ENCODE data around the gene PMEL.
A peak's percentile ranks its signal among the peaks of the same experiment; 100 is the strongest.
"Not testable (repeated sequence)": the region's sequence is repeated elsewhere in the genome, so short reads cannot be mapped to it uniquely, and the experiment has no call there.

The PMEL gene

GRCh38 chr12:55965941-55966407 is at the start of gene PMEL:
PMEL (minus strand) TSS chr12:55966042; CDS start chr12:55966011, 31 bp downstream.
- peak; percentile 19 for DNase-seq

GRCh38 chr12:56014205-56014604 is 48.4 kb upstream of the PMEL start:
- no peak for DNase-seq

GRCh38 chr12:56013482-56013881 is 47.6 kb upstream of the PMEL start:
- DNase-seq: no peak

- DNase-seq: no peak
Measured at GRCh38 chr12:56011509-56012090, 45.8 kb upstream of the PMEL start.

GRCh38 chr12:56010111-56010570 is 44.3 kb upstream of the PMEL start:
- DNase-seq: no peak

- no peak for DNase-seq
Measured at GRCh38 chr12:56007564-56008559, 42.0 kb upstream of the PMEL start.

- no peak for DNase-seq
Measured at GRCh38 chr12:56004211-56004610, 38.4 kb upstream of the PMEL start.

GRCh38 chr12:56003376-56003775 is 37.5 kb upstream of the PMEL start:
- peak; percentile 76 for DNase-seq

GRCh38 chr12:56001487-56002100 is 35.8 kb upstream of the PMEL start:
- no peak for DNase-seq

- DNase-seq: not testable (repeated sequence)
Measured at GRCh38 chr12:55999999-56000540, 34.2 kb upstream of the PMEL start.

- DNase-seq: not testable (repeated sequence)
Measured at GRCh38 chr12:55999522-55999921, 33.7 kb upstream of the PMEL start.

- DNase-seq: no peak
Measured at GRCh38 chr12:55997535-55997859, 31.7 kb upstream of the PMEL start.

- DNase-seq: peak; percentile 98
Measured at GRCh38 chr12:55996715-55997534, 31.1 kb upstream of the PMEL start, which contains the start of gene SUOX. SUOX (plus strand) TSS chr12:55997276; CDS start chr12:56002222, 4,946 bp downstream.

GRCh38 chr12:55996201-55996714 is 30.4 kb upstream of the PMEL start:
- peak; percentile 60 for DNase-seq

- DNase-seq: no peak
Measured at GRCh38 chr12:55995366-55995765, 29.5 kb upstream of the PMEL start.

- no peak for DNase-seq
Measured at GRCh38 chr12:55993230-55993853, 27.5 kb upstream of the PMEL start.

- no peak for DNase-seq
Measured at GRCh38 chr12:55991110-55991509, 25.3 kb upstream of the PMEL start.

GRCh38 chr12:55985976-55986375 is 20.1 kb upstream of the PMEL start:
- DNase-seq: not testable (repeated sequence)

GRCh38 chr12:55985341-55985740 is 19.5 kb upstream of the PMEL start:
- DNase-seq: peak; percentile 36

- DNase-seq: peak; percentile 54
Measured at GRCh38 chr12:55984861-55985260, 19.0 kb upstream of the PMEL start.

- peak; percentile 41 for DNase-seq
Measured at GRCh38 chr12:55983232-55983842, 17.5 kb upstream of the PMEL start.

Measured in inflammatory macrophage treated with lipopolysaccharide for 4 hours (primary cell).